ENCODE measurements around the gene CPA4. TPM values are rescaled to one million over a fixed set of nuclear protein-coding genes. Genes with fewer than 3 reads are reported as not detected.

Gene CPA4
- total RNA-seq, 2 donors from 2014 or later: 0.23 TPM; not detected in 1

GRCh38 chr7:130362251-130362816 lies 69.4 kb downstream of the CPA4 start:
- Histone ChIP-seq H3K27ac (no peak overlapping the region), H3K9me3 (peaks cover 4% of the 10 kb centered on the region), H3K36me3 (no peaks in the 10 kb centered on the region), H3K27me3 (replicated peaks; ENCODE audit: insufficient read depth) (no peaks in the 10 kb centered on the region), H3K4me3 (no peak overlapping the region), H3K4me1 (replicated peaks) (no peaks in the 10 kb centered on the region)
- TF ChIP-seq CTCF (IDR thresholded peaks at IDR 0.05): no peak
- no peak for TF ChIP-seq POLR2AphosphoS5 (IDR thresholded peaks at IDR 0.05)
- no peak for TF ChIP-seq POLR2A (IDR thresholded peaks at IDR 0.05)
- no peak for DNase-seq (ENCODE audit: low spot score)
- WGBS: 96% methylated on average over 10 of the region's 10 CpGs
- intact Hi-C loops (cut with DNase I): no loop called here

DNA sequence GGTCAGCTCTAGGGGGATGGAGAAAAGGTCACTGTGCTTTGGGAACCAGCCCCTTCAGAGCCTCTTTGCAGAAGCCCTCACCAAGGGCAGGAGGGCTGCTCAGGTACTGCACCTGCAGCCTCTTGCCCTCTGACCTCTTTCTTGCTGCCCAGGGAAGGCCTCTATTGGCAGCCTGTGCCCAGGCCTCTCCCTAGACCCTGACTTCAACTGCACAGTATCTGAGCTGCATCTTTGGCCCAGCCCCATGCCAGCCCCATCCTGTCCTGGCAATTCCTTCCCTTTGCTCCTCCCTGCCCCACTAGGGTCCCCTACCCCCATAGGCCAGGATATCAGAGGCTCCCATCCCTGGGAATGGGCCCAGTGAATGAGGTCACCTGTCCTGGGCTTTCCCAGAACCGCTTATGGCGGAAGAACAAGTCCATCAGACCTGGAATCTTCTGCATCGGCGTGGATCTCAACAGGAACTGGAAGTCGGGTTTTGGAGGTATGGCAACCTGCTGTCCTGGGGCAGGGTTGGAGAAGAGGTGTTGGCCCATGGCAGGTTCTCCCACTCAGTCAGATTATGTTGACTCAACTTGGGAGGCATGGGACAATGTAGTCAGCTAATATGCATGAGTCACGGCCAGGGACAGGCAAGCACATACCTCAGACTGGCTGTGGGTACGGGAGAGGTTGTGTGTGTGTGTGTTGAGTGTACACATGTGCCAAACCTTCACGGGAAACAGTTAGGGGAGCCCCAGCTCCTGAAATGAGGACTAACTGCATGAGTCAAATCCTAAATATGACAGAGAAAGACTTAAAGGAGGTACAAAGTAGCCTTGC lies 70.3 kb downstream of the CPA4 start:
- no peak for TF ChIP-seq POLR2AphosphoS5 (IDR thresholded peaks at IDR 0.05)
- TF ChIP-seq CTCF (IDR thresholded peaks at IDR 0.05): no peak
- no peak for TF ChIP-seq POLR2A (IDR thresholded peaks at IDR 0.05)
- DNase-seq (ENCODE audit: low spot score): no peak
- H3K27ac ChIP-seq: no peak overlapping the region
- no peak overlapping the region for H3K4me3 ChIP-seq
- H3K36me3 ChIP-seq: no peaks in the 10 kb centered on the region
- 72% methylated on average over 8 of the region's 8 CpGs for WGBS
- intact Hi-C loops (cut with DNase I): no loop called here
- no peaks in the 10 kb centered on the region for H3K27me3 ChIP-seq (replicated peaks; ENCODE audit: insufficient read depth)
- peaks cover 4% of the 10 kb centered on the region for H3K9me3 ChIP-seq
- H3K4me1 ChIP-seq (replicated peaks): no peaks in the 10 kb centered on the region

GRCh38 chr7:130364451-130364850 lies 71.5 kb downstream of the CPA4 start:
- Histone ChIP-seq H3K27ac (no peak overlapping the region), H3K27me3 (replicated peaks; ENCODE audit: insufficient read depth) (no peaks in the 10 kb centered on the region), H3K4me3 (no peak overlapping the region), H3K4me1 (replicated peaks) (peaks cover under 1% of the 10 kb centered on the region), H3K9me3 (no peaks in the 10 kb centered on the region), H3K36me3 (no peaks in the 10 kb centered on the region)
- DNase-seq (ENCODE audit: low spot score): no peak
- intact Hi-C loops (cut with DNase I): no loop called here
- 96% methylated on average over 4 of the region's 4 CpGs for WGBS
- no peak for TF ChIP-seq POLR2A (IDR thresholded peaks at IDR 0.05)
- TF ChIP-seq POLR2AphosphoS5 (IDR thresholded peaks at IDR 0.05): no peak
- no peak for TF ChIP-seq CTCF (IDR thresholded peaks at IDR 0.05)

- no peak for DNase-seq (ENCODE audit: low spot score)
- 75% methylated on average over 2 of the region's 2 CpGs for WGBS
- H3K9me3 ChIP-seq: no peaks in the 10 kb centered on the region
- no peaks in the 10 kb centered on the region for H3K27me3 ChIP-seq (replicated peaks; ENCODE audit: insufficient read depth)
- intact Hi-C loops (cut with DNase I): no loop called here
- peaks cover 7% of the 10 kb centered on the region for H3K4me1 ChIP-seq (replicated peaks)
- H3K4me3 ChIP-seq: no peak overlapping the region
- no peak overlapping the region for H3K27ac ChIP-seq
- no peaks in the 10 kb centered on the region for H3K36me3 ChIP-seq
- TF ChIP-seq POLR2A (IDR thresholded peaks at IDR 0.05): no peak
- no peak for TF ChIP-seq CTCF (IDR thresholded peaks at IDR 0.05)
- no peak for TF ChIP-seq POLR2AphosphoS5 (IDR thresholded peaks at IDR 0.05)
Measured at GRCh38 chr7:130365088-130365487, 72.1 kb downstream of the CPA4 start.
